Measurements from ENCODE around the gene GSG1. TPM values are rescaled to one million over a fixed set of nuclear protein-coding genes. Genes with fewer than 3 reads are reported as not detected.

GSG1 gene
- total RNA-seq, 1 experiment from 2014 or later, result 0.49 TPM

GRCh38 chr12:13104409-13104808 is 942 bp upstream of the GSG1 start:
- Histone ChIP-seq H3K4me3 (no peak overlapping the region), H3K9me3 (replicated peaks) (0 out of 2 replicates have a peak, but pooled peaks cover 2% of the 10 kb centered on the region), H3K4me1 (peaks cover 18% of the 10 kb centered on the region), H3K27ac (no peak overlapping the region), H3K36me3 (no peaks in the 10 kb centered on the region), H3K27me3 (no peaks in the 10 kb centered on the region)
- no peak for DNase-seq

GRCh38 chr12:13102461-13103195 is 839 bp downstream of the GSG1 start:
- peak in 1 of 2 experiments; percentile 14 for DNase-seq
- no peaks in the 10 kb centered on the region for H3K27me3 ChIP-seq
- H3K4me3 ChIP-seq, result no peak overlapping the region
- H3K9me3 ChIP-seq (replicated peaks), result no peaks in the 10 kb centered on the region
- H3K27ac ChIP-seq, result no peak overlapping the region
- peaks cover 31% of the 10 kb centered on the region for H3K4me1 ChIP-seq
- no peaks in the 10 kb centered on the region for H3K36me3 ChIP-seq

- peak in 1 of 2 experiments; percentile 17 for DNase-seq
- H3K9me3 ChIP-seq (replicated peaks), result no peaks in the 10 kb centered on the region
- peaks cover 33% of the 10 kb centered on the region for H3K4me1 ChIP-seq
- no peaks in the 10 kb centered on the region for H3K36me3 ChIP-seq
- H3K4me3 ChIP-seq, result peak overlapping the region; percentile 70
- H3K27ac ChIP-seq, result peak overlapping the region; percentile 92
- H3K27me3 ChIP-seq, result no peaks in the 10 kb centered on the region
Observed at GRCh38 chr12:13101821-13102375, 1.6 kb downstream of the GSG1 start.

- Histone ChIP-seq H3K9me3 (replicated peaks) (no peaks in the 10 kb centered on the region), H3K4me1 (peaks cover 33% of the 10 kb centered on the region), H3K4me3 (peak overlapping the region; percentile 70), H3K27me3 (no peaks in the 10 kb centered on the region), H3K36me3 (no peaks in the 10 kb centered on the region), H3K27ac (peak overlapping the region; percentile 92)
- peak; percentile 89 to 90 for DNase-seq
Observed at GRCh38 chr12:13100882-13101769, 2.3 kb downstream of the GSG1 start.

GRCh38 chr12:13100605-13100881 is 2.9 kb downstream of the GSG1 start:
- Histone ChIP-seq H3K36me3 (no peaks in the 10 kb centered on the region), H3K4me1 (peaks cover 39% of the 10 kb centered on the region), H3K27me3 (no peaks in the 10 kb centered on the region), H3K9me3 (replicated peaks) (no peaks in the 10 kb centered on the region), H3K27ac (peak overlapping the region; percentile 92), H3K4me3 (peak overlapping the region; percentile 70)
- DNase-seq, result no peak

- DNase-seq, result peak; percentile 15 to 37
- Histone ChIP-seq H3K27me3 (no peaks in the 10 kb centered on the region), H3K9me3 (replicated peaks) (no peaks in the 10 kb centered on the region), H3K4me1 (peaks cover 44% of the 10 kb centered on the region), H3K27ac (peak overlapping the region; percentile 92), H3K36me3 (no peaks in the 10 kb centered on the region), H3K4me3 (peak overlapping the region; percentile 70)
Observed at GRCh38 chr12:13099844-13100604, 3.4 kb downstream of the GSG1 start.

DNA sequence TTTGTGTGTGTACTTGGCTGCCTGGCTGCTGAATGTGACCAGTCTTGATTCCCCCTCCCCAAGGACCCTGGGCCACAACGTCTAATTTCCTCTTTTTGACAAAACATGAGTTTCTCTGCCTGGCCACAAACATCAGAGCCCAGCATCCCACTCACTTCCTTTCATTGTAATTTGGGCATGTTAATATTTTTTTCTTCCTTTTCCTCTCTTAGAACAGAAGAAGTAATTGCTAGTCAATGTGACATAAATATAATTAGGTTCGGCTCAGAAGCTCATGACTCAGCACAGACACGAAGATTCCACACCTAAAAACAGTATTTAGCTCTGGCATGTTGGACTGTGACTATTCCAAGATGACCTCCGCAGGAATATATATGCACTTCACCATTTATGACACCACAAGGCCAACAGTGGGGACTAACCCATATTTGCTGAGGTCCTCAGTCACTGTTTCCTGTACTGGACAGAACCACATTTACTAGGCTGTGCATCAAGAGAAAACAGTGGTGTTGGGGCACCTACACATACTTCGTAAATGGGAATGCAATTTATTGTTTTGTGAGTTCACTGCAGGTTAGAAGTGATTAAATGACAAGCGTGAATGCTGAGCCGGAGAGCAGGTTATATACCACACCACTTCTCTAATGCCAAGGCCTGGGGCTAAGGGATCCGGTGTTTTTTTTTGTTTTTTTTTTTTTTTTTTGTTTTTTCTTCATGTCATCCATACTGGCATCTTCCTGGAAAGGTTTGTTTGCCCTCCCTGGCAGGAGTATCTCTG is 4.2 kb downstream of the GSG1 start:
- H3K27ac ChIP-seq, result peak overlapping the region; percentile 92
- peak in 1 of 2 experiments; percentile 13 for DNase-seq
- H3K9me3 ChIP-seq (replicated peaks), result no peaks in the 10 kb centered on the region
- peaks cover 52% of the 10 kb centered on the region for H3K4me1 ChIP-seq
- no peaks in the 10 kb centered on the region for H3K27me3 ChIP-seq
- no peak overlapping the region for H3K4me3 ChIP-seq
- H3K36me3 ChIP-seq, result no peaks in the 10 kb centered on the region

GRCh38 chr12:13097491-13098011 is 5.9 kb downstream of the GSG1 start:
- Histone ChIP-seq H3K4me3 (peak overlapping the region; percentile 47), H3K27me3 (no peaks in the 10 kb centered on the region), H3K36me3 (no peaks in the 10 kb centered on the region), H3K9me3 (replicated peaks) (no peaks in the 10 kb centered on the region), H3K27ac (peak overlapping the region; percentile 77), H3K4me1 (peaks cover 59% of the 10 kb centered on the region)
- peak; percentile 38 to 56 for DNase-seq

DNA sequence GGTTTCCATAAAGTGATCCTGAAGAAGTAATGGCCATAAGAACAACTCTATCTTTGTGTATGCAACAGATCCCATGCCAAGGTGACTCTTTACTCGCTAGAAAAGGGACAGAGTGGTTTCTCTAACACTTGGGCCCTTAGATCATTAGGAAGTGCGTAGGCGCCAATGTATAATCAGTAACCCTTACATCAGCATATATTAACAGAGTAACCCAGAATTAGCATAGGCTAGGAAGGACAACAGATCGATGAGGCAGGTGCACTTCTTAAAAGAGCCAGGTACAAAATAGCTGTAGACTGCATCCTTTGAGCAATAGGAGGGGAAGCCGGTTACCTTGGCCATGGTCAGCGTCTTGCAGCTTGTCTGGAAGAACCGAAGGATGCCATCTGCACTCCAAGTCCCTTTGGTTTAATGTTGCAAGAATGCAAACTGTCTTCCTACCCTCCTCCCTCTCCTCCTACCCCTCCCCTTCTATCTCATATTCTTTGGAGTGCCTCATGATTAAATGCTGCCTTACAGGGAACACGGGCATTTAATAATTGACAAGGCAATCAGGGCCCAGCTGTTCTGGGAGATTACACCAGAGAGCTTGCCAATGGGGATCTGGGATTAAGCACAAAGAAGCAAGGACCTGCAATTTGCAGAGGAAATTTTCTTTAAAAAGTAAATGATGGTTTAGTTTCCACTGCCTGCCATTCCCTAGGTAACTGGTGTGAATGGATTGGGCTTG is 8.0 kb downstream of the GSG1 start:
- H3K4me1 ChIP-seq, result peaks cover 54% of the 10 kb centered on the region
- H3K4me3 ChIP-seq, result no peak overlapping the region
- DNase-seq, result peak; percentile 60 to 79
- H3K27me3 ChIP-seq, result no peaks in the 10 kb centered on the region
- no peaks in the 10 kb centered on the region for H3K9me3 ChIP-seq (replicated peaks)
- H3K36me3 ChIP-seq, result no peaks in the 10 kb centered on the region
- H3K27ac ChIP-seq, result peak overlapping the region; percentile 61

GRCh38 chr12:13094367-13094766 is 9.1 kb downstream of the GSG1 start:
- no peak overlapping the region for H3K27ac ChIP-seq
- no peak for DNase-seq

GRCh38 chr12:13093848-13094220 is 9.6 kb downstream of the GSG1 start:
- Histone ChIP-seq H3K27ac (no peak overlapping the region), H3K4me1 (peaks cover 39% of the 10 kb centered on the region), H3K9me3 (replicated peaks) (no peaks in the 10 kb centered on the region), H3K4me3 (no peak overlapping the region), H3K27me3 (no peaks in the 10 kb centered on the region), H3K36me3 (no peaks in the 10 kb centered on the region)
- no peak for DNase-seq

More at GRCh38 chr12:13094367-13094766, 9.1 kb downstream of the GSG1 start:
- Histone ChIP-seq H3K27me3 (no peaks in the 10 kb centered on the region), H3K4me3 (no peak overlapping the region), H3K4me1 (peaks cover 45% of the 10 kb centered on the region), H3K36me3 (no peaks in the 10 kb centered on the region), H3K9me3 (replicated peaks) (no peaks in the 10 kb centered on the region)

DNA sequence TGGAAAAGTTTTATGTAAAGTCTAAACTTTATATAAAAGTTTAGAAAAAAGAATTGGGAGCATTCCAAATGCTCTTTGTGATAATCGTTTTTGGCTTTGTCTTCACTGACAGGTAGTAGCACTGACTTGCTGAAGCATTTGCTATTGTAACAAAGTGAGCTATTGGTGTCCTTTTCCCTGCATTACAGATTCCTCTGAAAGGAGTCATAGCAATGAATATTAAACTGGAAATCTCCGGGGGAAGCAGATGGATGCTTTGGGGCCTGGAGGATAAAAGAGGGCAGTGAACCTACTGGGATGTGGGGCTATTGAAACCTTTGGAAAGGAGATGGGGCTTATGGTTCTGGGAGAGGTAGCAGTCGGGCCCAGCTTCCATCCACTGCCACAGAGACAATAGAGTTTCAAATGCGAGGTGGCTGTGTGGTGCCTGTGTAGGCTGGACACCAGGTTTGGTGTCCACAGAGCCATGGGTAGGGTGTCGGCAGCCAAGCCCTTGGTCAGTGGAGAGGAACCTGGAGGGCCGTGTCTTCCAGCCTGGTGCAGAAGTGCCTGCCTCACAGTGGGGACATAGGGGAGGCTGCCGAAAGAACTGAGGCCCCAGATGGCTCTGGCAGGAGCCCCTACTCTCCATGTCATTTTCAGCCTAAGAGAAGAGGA is 10.1 kb downstream of the GSG1 start:
- H3K4me3 ChIP-seq, result no peak overlapping the region
- H3K4me1 ChIP-seq, result peaks cover 35% of the 10 kb centered on the region
- no peak for DNase-seq
- no peaks in the 10 kb centered on the region for H3K27me3 ChIP-seq
- H3K36me3 ChIP-seq, result no peaks in the 10 kb centered on the region
- no peak overlapping the region for H3K27ac ChIP-seq
- H3K9me3 ChIP-seq (replicated peaks), result no peaks in the 10 kb centered on the region

DNA sequence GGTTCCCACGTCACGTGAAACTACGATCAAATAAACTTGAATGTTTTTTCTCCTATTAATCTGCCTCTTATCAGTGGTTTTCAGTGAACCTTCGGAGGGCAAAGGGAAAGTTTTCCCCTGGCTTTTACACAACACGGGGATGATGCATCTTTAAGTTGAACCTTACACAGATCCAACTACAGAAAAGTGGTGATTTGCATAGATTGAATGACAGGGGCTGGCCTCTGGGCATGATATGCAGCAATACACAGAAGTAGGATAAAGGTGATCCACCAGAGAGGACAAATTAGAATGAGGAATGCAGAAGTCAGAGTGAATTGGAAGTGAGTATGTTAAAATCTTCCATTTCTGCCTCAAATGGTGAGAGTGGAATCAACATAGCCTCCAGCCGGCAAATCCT is 11.6 kb downstream of the GSG1 start:
- Histone ChIP-seq H3K4me3 (no peak overlapping the region), H3K9me3 (replicated peaks) (no peaks in the 10 kb centered on the region), H3K4me1 (peaks cover 30% of the 10 kb centered on the region), H3K36me3 (no peaks in the 10 kb centered on the region), H3K27me3 (no peaks in the 10 kb centered on the region), H3K27ac (no peak overlapping the region)
- DNase-seq, result no peak
